Measurements from ENCODE around the gene VKORC1. TPM values are rescaled to one million over a fixed set of nuclear protein-coding genes. Genes with fewer than 3 reads are reported as not detected.

The VKORC1 gene
- total RNA-seq, 1 experiment from 2014 or later, result 83.8 TPM

- H3K4me1 ChIP-seq (ENCODE audit: control insufficient read depth in 1 of 2, insufficient read depth in 2 of 2, low read length in 2 of 2), result peaks cover 7 to 29% of the 10 kb centered on the region in 2 experiments; a peak in 3 of 4 replicates
- POLR2A ChIA-PET, result interaction anchor here (0.8 to 3.5 kb wide), 16 partner anchors 8 to 595 kb away, joined by 3 to 84 read pairs (median 6); partner anchors contain the start of genes ARMC5, FUS, PRSS8 and VKORC1
- DNase-seq (ENCODE audit: low read depth, low spot score) (no peak), ATAC-seq (no peak)
- peak overlapping the region; percentile 71 for H3K9ac ChIP-seq (ENCODE audit: low read length)
- peaks cover 11 to 14% of the 10 kb centered on the region in 2 experiments; a peak in 3 of 4 replicates for H3K36me3 ChIP-seq (ENCODE audit: control insufficient read depth in 1 of 2, insufficient read depth in 2 of 2, low read length in 2 of 2)
- peak overlapping the region; percentile 85 for H3K4me2 ChIP-seq (ENCODE audit: low read length)
- intact Hi-C loops (cut with micrococcal nuclease), result no loop called here
- RAD21 ChIA-PET (ENCODE audit: low non-redundant PET in 1 of 2, low total read pairs in 2 of 2, uncharacterized antibody in 2 of 2, unreplicated experiment in 2 of 2), result interaction anchor here (0.6 to 1.4 kb wide), 5 partner anchors 17 to 341 kb away, joined by 3 to 10 read pairs (median 4); partner anchors contain the start of genes ARMC5 (in 1 of the 2), PRSS8 (in 1 of the 2), ZNF646 (in 1 of the 2) and ZNF668 (in 1 of the 2)
- H2AFZ ChIP-seq (ENCODE audit: low read depth, low read length, poor library complexity, severe bottlenecking), result no peak overlapping the region
- no peaks in the 10 kb centered on the region for H3K9me2 ChIP-seq (ENCODE audit: insufficient read depth)
- TSS peak; percentile 46 for BruUV-seq (replicated peaks)
- H3K9me3 ChIP-seq (ENCODE audit: control insufficient read depth in 1 of 2, insufficient read depth in 1 of 2, low read depth in 1 of 2, low read length in 2 of 2), result no peaks in the 10 kb centered on the region
- H3K27ac ChIP-seq (ENCODE audit: low read depth, low read length), result peak overlapping the region; percentile 34
- TF ChIP-seq CEBPB (IDR thresholded peaks at IDR 0.05; ENCODE audit: low read depth) (no peak), ZBTB33 (IDR thresholded peaks at IDR 0.05; ENCODE audit: extremely low read depth, insufficient replicate concordance, low read length) (no peak), RAD21 (IDR thresholded peaks at IDR 0.05; ENCODE audit: low read depth) (no peak), ZFX (IDR thresholded peaks at IDR 0.05) (no peak), EGR1 (IDR thresholded peaks at IDR 0.05; ENCODE audit: low read depth) (no peak), ZNF274 (IDR thresholded peaks at IDR 0.05; ENCODE audit: low read depth, low read length) (no peak), SP1 (IDR thresholded peaks at IDR 0.05; ENCODE audit: low read depth) (no peak), MAX (IDR thresholded peaks at IDR 0.05) (no peak), TCF7L2 (IDR thresholded peaks at IDR 0.05; ENCODE audit: borderline replicate concordance, extremely low read depth, insufficient read depth, insufficient read length) (no peak), ELF1 (IDR thresholded peaks at IDR 0.05; ENCODE audit: borderline replicate concordance, low read depth) (no peak), POLR2A (IDR thresholded peaks at IDR 0.05; ENCODE audit: borderline replicate concordance, extremely low read depth, insufficient read depth, insufficient read length) (no peak), REST (IDR thresholded peaks at IDR 0.05; ENCODE audit: low read depth) (no peak), POLR2AphosphoS5 (IDR thresholded peaks at IDR 0.05; ENCODE audit: low read depth, low read length) (no peak), ATF3 (IDR thresholded peaks at IDR 0.05) (no peak), YY1 (IDR thresholded peaks at IDR 0.05; ENCODE audit: extremely low read depth, insufficient replicate concordance, low read depth, low read length) (no peak), CBX3 (IDR thresholded peaks at IDR 0.05; ENCODE audit: low read depth) (no peak), EZH2 (IDR thresholded peaks at IDR 0.05) (no peak), SIN3A (IDR thresholded peaks at IDR 0.05; ENCODE audit: low read depth) (no peak), EZH2phosphoT487 (IDR thresholded peaks at IDR 0.05; ENCODE audit: borderline replicate concordance) (no peak)
- peaks cover 41% of the 10 kb centered on the region for H3K79me2 ChIP-seq (ENCODE audit: insufficient read depth, low read length)
- CTCF ChIA-PET, result interaction anchor here (0.9 to 2.9 kb wide), 8 partner anchors 15 to 342 kb away, joined by 3 to 30 read pairs (median 5); partner anchors contain the start of genes HSD3B7 and VKORC1
- H3K4me3 ChIP-seq (replicated peaks in 1 of 2; ENCODE audit: low read depth in 1 of 2, low read length in 2 of 2), result peak overlapping the region; percentile 70 to 82
- peaks cover 4% of the 10 kb centered on the region; the same call in 1 of the 2 replicates for H4K20me1 ChIP-seq (ENCODE audit: insufficient read depth)
- no peaks in the 10 kb centered on the region for H3K27me3 ChIP-seq (ENCODE audit: insufficient read depth, low read length)
These were observed 23.9 kb upstream of the VKORC1 start for GRCh38 chr16:31118223-31119155.

Measured in HCT116 (cell line).